Measurements from ENCODE around the gene SLC7A9. TPM values are rescaled to one million over a fixed set of nuclear protein-coding genes. Genes with fewer than 3 reads are reported as not detected.
A peak's percentile ranks its signal among the peaks of the same experiment; 100 is the strongest.

SLC7A9 gene
- total and polyA plus RNA-seq, 2 of the 13 experiments (the other 11 are each of a cell fraction or from before 2014, with no cell fraction given): 4.7 to 8.3 TPM

DNA sequence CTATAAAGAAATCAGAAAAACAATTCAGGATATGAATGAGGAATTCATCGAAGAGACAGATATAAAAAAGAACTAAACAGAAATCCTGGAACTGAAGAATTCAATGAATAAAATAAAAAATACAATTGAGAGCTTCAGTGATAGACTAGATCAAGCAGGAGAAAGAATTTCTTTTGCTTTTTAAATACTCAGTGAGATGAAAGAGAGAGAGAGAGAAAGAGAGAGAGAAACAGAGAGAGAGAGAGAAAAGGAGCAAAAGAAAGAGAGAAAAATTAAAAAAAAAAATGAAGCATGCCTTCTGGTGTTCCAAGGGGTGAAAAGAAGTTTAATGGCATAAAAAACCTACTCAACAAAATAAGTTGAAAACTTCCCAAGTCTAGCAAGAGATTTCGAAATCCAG is 22.0 kb upstream of the SLC7A9 start:
- H3K9ac ChIP-seq (ENCODE audit: insufficient read depth, low read depth, low read length): no peak overlapping the region
- no TSS peak for BruUV-seq (replicated peaks)
- 92% methylated on average over 2 of the region's 2 CpGs for WGBS (ENCODE audit: low lambda C conversion rate)

DNA sequence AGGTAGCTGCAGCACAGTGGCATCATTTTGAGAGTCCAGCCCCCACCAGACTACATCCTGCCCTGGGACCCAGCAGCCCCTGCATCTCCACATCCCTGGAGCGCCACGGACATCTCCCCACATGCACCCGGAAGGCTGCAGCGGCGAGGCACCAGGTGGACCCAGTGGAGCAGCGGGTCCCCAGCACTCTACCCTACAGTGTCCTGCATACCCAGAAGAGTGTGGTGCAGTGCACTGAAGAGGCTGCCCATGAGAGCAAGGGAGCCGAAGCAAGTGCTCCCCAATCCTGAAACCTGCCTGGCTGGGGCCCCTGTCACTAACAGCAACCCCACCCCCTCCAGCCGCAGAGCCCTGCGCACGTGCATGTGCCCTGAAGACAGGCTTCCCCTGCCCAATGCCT is 21.3 kb upstream of the SLC7A9 start:
- Histone ChIP-seq H3K9me3 (ENCODE audit: low read length) (peaks cover 14% of the 10 kb centered on the region), H3K36me3 (replicated peaks in 1 of 2; ENCODE audit: control insufficient read depth in 1 of 2, insufficient read depth in 2 of 2, low read length in 2 of 2) (no peaks in the 10 kb centered on the region; a peak in 2 of 5 replicates), H3K4me1 (ENCODE audit: insufficient read depth, low read length) (no peaks in the 10 kb centered on the region), H3K9ac (ENCODE audit: insufficient read depth, low read depth, low read length) (no peak overlapping the region), H3K4me3 (replicated peaks in 1 of 3; ENCODE audit: insufficient read depth in 1 of 3, low read depth in 2 of 3, low read length in 3 of 3) (no peak overlapping the region), H3K27ac (ENCODE audit: extremely low read length, insufficient read depth, low read length) (no peak overlapping the region), H3K79me2 (ENCODE audit: insufficient read depth, low read length) (no peaks in the 10 kb centered on the region), H3K4me2 (ENCODE audit: low read depth, low read length) (no peak overlapping the region), H3K27me3 (ENCODE audit: control insufficient read depth in 1 of 2, insufficient read depth in 2 of 2, low read length in 2 of 2) (no peaks in the 10 kb centered on the region), H2AFZ (ENCODE audit: low read length) (no peak overlapping the region), H4K20me1 (ENCODE audit: insufficient read depth, low read length) (no peaks in the 10 kb centered on the region)
- DNase-seq (ENCODE audit: low spot score) (no peak), ATAC-seq (no peak), FAIRE-seq (no peak)
- intact Hi-C loops (cut with micrococcal nuclease; ENCODE audit: unreplicated experiment) (no loop called here), in situ Hi-C loops (cut with HindIII; ENCODE audit: extremely low pct_ligation_motif_present, low pct_unique_long_range_greater_than_20kb) (no loop called here)
- CTCF ChIA-PET (ENCODE audit: low intra/inter-chr PET ratio, low total read pairs): no interaction called here
- POLR2A ChIA-PET: no interaction called here
- BruUV-seq (replicated peaks): no TSS peak
- no peak for TF ChIP-seq ZNF180 (CRISPR knock-in tag; IDR thresholded peaks at IDR 0.05; ENCODE audit: borderline replicate concordance, low read depth)
- no peak for TF ChIP-seq BORCS8-MEF2B (CRISPR knock-in tag; IDR thresholded peaks at IDR 0.05)
- TF ChIP-seq, protein P1, sequence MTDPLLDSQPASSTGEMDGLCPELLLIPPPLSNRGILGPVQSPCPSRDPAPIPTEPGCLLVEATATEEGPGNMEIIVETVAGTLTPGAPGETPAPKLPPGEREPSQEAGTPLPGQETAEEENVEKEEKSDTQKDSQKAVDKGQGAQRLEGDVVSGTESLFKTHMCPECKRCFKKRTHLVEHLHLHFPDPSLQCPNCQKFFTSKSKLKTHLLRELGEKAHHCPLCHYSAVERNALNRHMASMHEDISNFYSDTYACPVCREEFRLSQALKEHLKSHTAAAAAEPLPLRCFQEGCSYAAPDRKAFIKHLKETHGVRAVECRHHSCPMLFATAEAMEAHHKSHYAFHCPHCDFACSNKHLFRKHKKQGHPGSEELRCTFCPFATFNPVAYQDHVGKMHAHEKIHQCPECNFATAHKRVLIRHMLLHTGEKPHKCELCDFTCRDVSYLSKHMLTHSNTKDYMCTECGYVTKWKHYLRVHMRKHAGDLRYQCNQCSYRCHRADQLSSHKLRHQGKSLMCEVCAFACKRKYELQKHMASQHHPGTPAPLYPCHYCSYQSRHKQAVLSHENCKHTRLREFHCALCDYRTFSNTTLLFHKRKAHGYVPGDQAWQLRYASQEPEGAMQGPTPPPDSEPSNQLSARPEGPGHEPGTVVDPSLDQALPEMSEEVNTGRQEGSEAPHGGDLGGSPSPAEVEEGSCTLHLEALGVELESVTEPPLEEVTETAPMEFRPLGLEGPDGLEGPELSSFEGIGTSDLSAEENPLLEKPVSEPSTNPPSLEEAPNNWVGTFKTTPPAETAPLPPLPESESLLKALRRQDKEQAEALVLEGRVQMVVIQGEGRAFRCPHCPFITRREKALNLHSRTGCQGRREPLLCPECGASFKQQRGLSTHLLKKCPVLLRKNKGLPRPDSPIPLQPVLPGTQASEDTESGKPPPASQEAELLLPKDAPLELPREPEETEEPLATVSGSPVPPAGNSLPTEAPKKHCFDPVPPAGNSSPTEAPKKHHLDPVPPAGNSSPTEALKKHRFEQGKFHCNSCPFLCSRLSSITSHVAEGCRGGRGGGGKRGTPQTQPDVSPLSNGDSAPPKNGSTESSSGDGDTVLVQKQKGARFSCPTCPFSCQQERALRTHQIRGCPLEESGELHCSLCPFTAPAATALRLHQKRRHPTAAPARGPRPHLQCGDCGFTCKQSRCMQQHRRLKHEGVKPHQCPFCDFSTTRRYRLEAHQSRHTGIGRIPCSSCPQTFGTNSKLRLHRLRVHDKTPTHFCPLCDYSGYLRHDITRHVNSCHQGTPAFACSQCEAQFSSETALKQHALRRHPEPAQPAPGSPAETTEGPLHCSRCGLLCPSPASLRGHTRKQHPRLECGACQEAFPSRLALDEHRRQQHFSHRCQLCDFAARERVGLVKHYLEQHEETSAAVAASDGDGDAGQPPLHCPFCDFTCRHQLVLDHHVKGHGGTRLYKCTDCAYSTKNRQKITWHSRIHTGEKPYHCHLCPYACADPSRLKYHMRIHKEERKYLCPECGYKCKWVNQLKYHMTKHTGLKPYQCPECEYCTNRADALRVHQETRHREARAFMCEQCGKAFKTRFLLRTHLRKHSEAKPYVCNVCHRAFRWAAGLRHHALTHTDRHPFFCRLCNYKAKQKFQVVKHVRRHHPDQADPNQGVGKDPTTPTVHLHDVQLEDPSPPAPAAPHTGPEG (CRISPR knock-in tag; IDR thresholded peaks at IDR 0.05): no peak
- TF ChIP-seq, protein P2, sequence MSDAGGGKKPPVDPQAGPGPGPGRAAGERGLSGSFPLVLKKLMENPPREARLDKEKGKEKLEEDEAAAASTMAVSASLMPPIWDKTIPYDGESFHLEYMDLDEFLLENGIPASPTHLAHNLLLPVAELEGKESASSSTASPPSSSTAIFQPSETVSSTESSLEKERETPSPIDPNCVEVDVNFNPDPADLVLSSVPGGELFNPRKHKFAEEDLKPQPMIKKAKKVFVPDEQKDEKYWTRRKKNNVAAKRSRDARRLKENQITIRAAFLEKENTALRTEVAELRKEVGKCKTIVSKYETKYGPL (CRISPR knock-in tag; IDR thresholded peaks at IDR 0.05): no peak
- TF ChIP-seq, protein P3, sequence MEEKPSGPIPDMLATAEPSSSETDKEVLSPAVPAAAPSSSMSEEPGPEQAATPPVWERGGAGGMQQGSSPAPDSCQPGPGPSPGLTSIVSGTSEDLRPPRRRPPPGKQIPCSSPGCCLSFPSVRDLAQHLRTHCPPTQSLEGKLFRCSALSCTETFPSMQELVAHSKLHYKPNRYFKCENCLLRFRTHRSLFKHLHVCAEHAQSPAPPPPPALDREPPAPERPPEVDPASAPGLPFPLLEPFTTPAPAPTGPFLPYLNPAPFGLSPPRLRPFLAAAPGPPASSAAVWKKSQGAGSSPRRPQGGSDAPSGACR (CRISPR knock-in tag; IDR thresholded peaks at IDR 0.05): no peak
- TF ChIP-seq ZNF251 (CRISPR knock-in tag; IDR thresholded peaks at IDR 0.05): no peak
- no peak for TF ChIP-seq CBX2 (IDR thresholded peaks at IDR 0.05; ENCODE audit: low read depth, low read length)
- no peak for TF ChIP-seq CBX2 (CRISPR knock-in tag; IDR thresholded peaks at IDR 0.05; ENCODE audit: low read depth)
- 100% methylated on average over 3 of the region's 10 CpGs for WGBS (ENCODE audit: low lambda C conversion rate)

More for the DNA sequence above, 22.0 kb upstream of the SLC7A9 start:
- CTCF ChIA-PET (ENCODE audit: low intra/inter-chr PET ratio, low total read pairs): no interaction called here
- FAIRE-seq (no peak), ATAC-seq (no peak), DNase-seq (ENCODE audit: low spot score) (no peak)
- peaks cover 14% of the 10 kb centered on the region for H3K9me3 ChIP-seq (ENCODE audit: low read length)
- intact Hi-C loops (cut with micrococcal nuclease; ENCODE audit: unreplicated experiment): no loop called here
- H2AFZ ChIP-seq (ENCODE audit: low read length): no peak overlapping the region
- in situ Hi-C loops (cut with HindIII; ENCODE audit: extremely low pct_ligation_motif_present, low pct_unique_long_range_greater_than_20kb): no loop called here
- no peaks in the 10 kb centered on the region for H4K20me1 ChIP-seq (ENCODE audit: insufficient read depth, low read length)
- no peak overlapping the region for H3K27ac ChIP-seq (ENCODE audit: extremely low read length, insufficient read depth, low read length)
- no peaks in the 10 kb centered on the region for H3K4me1 ChIP-seq (ENCODE audit: insufficient read depth, low read length)
- no peaks in the 10 kb centered on the region; a peak in 2 of 5 replicates for H3K36me3 ChIP-seq (replicated peaks in 1 of 2; ENCODE audit: control insufficient read depth in 1 of 2, insufficient read depth in 2 of 2, low read length in 2 of 2)
- POLR2A ChIA-PET: no interaction called here
- no peak for TF ChIP-seq SRSF9 (IDR thresholded peaks at IDR 0.05; ENCODE audit: borderline replicate concordance, insufficient read depth, low read depth, low read length, poor library complexity, severe bottlenecking)
- TF ChIP-seq NKX3-1 (CRISPR knock-in tag; IDR thresholded peaks at IDR 0.05): no peak
- TF ChIP-seq ZNF160 (CRISPR knock-in tag; IDR thresholded peaks at IDR 0.05): peak; percentile 92
- no peaks in the 10 kb centered on the region for H3K79me2 ChIP-seq (ENCODE audit: insufficient read depth, low read length)
- H3K27me3 ChIP-seq (ENCODE audit: control insufficient read depth in 1 of 2, insufficient read depth in 2 of 2, low read length in 2 of 2): no peaks in the 10 kb centered on the region
- H3K4me3 ChIP-seq (replicated peaks in 1 of 3; ENCODE audit: insufficient read depth in 1 of 3, low read depth in 2 of 3, low read length in 3 of 3): no peak overlapping the region
- no peak overlapping the region for H3K4me2 ChIP-seq (ENCODE audit: low read depth, low read length)
